Stimulated activated CD4-positive, alpha-beta T cell treated with anti-CD3 and anti-CD28 coated beads, Interleukin-4, amount 100 ng/mL, for 48 hours (primary cell): ENCODE results near the gene OR4L1.
"Not testable (repeated sequence)": the region's sequence is repeated elsewhere in the genome, so short reads cannot be mapped to it uniquely, and the experiment has no call there.

ENCODE experiments used
- DNase-seq, 2 donors: peaks; one replicate each; pipeline ENCODE4 v3.0.0-alpha.2; 2020; ENCODE audit warnings: low read depth in 2 of 2

The OR4L1 gene

GRCh38 chr14:20059745-20060144 lies at the start of gene OR4L1:
TSS of gene OR4L1 (plus strand) at chr14:20060045. CDS start at chr14:20060045, 0 bp downstream.
- DNase-seq, result no peak

GRCh38 chr14:20019257-20019865 lies 40.5 kb upstream of the OR4L1 start, which contains the start of gene OR4K14:
TSS of gene OR4K14 (minus strand) at chr14:20019307. CDS start at chr14:20015193, 4,114 bp downstream.
- no peak for DNase-seq

GRCh38 chr14:20031058-20031457 lies 28.8 kb upstream of the OR4L1 start:
- DNase-seq, result no peak

GRCh38 chr14:20035449-20035848 lies 24.4 kb upstream of the OR4L1 start:
- DNase-seq, result no peak

GRCh38 chr14:20035938-20036337 lies 23.9 kb upstream of the OR4L1 start, which contains the start of gene OR4K13:
TSS of gene OR4K13 (minus strand) at chr14:20036038. CDS start at chr14:20034758, 1,280 bp downstream.
- no peak for DNase-seq

GRCh38 chr14:20044243-20044642 lies 15.6 kb upstream of the OR4L1 start:
- no peak for DNase-seq

GRCh38 chr14:20048202-20048601 lies 11.6 kb upstream of the OR4L1 start:
- no peak for DNase-seq

- no peak for DNase-seq
Measured at GRCh38 chr14:20092050-20092449, 32.2 kb downstream of the OR4L1 start.

GRCh38 chr14:20093442-20093841 lies 33.6 kb downstream of the OR4L1 start:
- no peak for DNase-seq

- not testable (repeated sequence) for DNase-seq
Measured at GRCh38 chr14:20098926-20099770, 39.3 kb downstream of the OR4L1 start.

GRCh38 chr14:20110438-20110837 lies 50.6 kb downstream of the OR4L1 start, which contains the start of gene OR4K17:
TSS of gene OR4K17 (plus strand) at chr14:20110739. CDS start at chr14:20117500, 6,761 bp downstream.
- no peak for DNase-seq
